ENCODE results near the gene ZBTB38. TPM values are rescaled to one million over a fixed set of nuclear protein-coding genes. Genes with fewer than 3 reads are reported as not detected.

ZBTB38 gene
- total RNA-seq, 1 donor = 326 TPM

- DNase-seq (ENCODE audit: low read depth) = no peak
- no peak for TF ChIP-seq CTCF (IDR thresholded peaks at IDR 0.05; ENCODE audit: insufficient read depth, low read depth, low read length)
- H3K4me3 ChIP-seq (ENCODE audit: low read depth, low read length) = no peak overlapping the region
Measured at GRCh38 chr3:141405591-141405990, 37.3 kb downstream of the ZBTB38 start.

- TF ChIP-seq CTCF (IDR thresholded peaks at IDR 0.05; ENCODE audit: insufficient read depth, low read depth, low read length) = no peak
- H3K4me3 ChIP-seq (ENCODE audit: low read depth, low read length) = no peak overlapping the region
- no peak for DNase-seq (ENCODE audit: low read depth)
Measured at GRCh38 chr3:141406265-141406664, 38.0 kb downstream of the ZBTB38 start.

GRCh38 chr3:141407047-141407446 lies 38.7 kb downstream of the ZBTB38 start:
- no peak overlapping the region for H3K4me3 ChIP-seq (ENCODE audit: low read depth, low read length)
- peak; percentile 99 for DNase-seq (ENCODE audit: low read depth)
- TF ChIP-seq CTCF (IDR thresholded peaks at IDR 0.05; ENCODE audit: insufficient read depth, low read depth, low read length) = no peak

- DNase-seq (ENCODE audit: low read depth) = no peak
- H3K4me3 ChIP-seq (ENCODE audit: low read depth, low read length) = no peak overlapping the region
- TF ChIP-seq CTCF (IDR thresholded peaks at IDR 0.05; ENCODE audit: insufficient read depth, low read depth, low read length) = no peak
Measured at GRCh38 chr3:141407825-141408224, 39.5 kb downstream of the ZBTB38 start.

- DNase-seq (ENCODE audit: low read depth) = no peak
- no peak for TF ChIP-seq CTCF (IDR thresholded peaks at IDR 0.05; ENCODE audit: insufficient read depth, low read depth, low read length)
- H3K4me3 ChIP-seq (ENCODE audit: low read depth, low read length) = no peak overlapping the region
Measured at GRCh38 chr3:141408596-141408995, 40.3 kb downstream of the ZBTB38 start.

- H3K4me3 ChIP-seq (ENCODE audit: low read depth, low read length) = no peak overlapping the region
- no peak for TF ChIP-seq CTCF (IDR thresholded peaks at IDR 0.05; ENCODE audit: insufficient read depth, low read depth, low read length)
- no peak for DNase-seq (ENCODE audit: low read depth)
Measured at GRCh38 chr3:141409940-141410241, 41.6 kb downstream of the ZBTB38 start.

- peak; percentile 87 for DNase-seq (ENCODE audit: low read depth)
- no peak for TF ChIP-seq CTCF (IDR thresholded peaks at IDR 0.05; ENCODE audit: insufficient read depth, low read depth, low read length)
- no peak overlapping the region for H3K4me3 ChIP-seq (ENCODE audit: low read depth, low read length)
Measured at GRCh38 chr3:141410408-141410807, 42.1 kb downstream of the ZBTB38 start.

All from fibroblast of villous mesenchyme (primary cell).